GM23338 (cell line): ENCODE measurements around the gene CNOT6L. TPM values are rescaled to one million over a fixed set of nuclear protein-coding genes. Genes with fewer than 3 reads are reported as not detected.

ENCODE experiments used
- ATAC-seq: fragments of 200-7000 bp; cut with Tn5 transposase; 3 replicates; pipeline ENCODE4 v1.9.1; 2020
- DNase-seq: peaks from one replicate; pipeline ENCODE4 v3.0.0-alpha.2; 2015; ENCODE audit warnings: low spot score
- H2AFZ ChIP-seq: fragments of 200-600 bp; sonication (generic); 2 replicates; pipeline ENCODE4 v1.8.0; 2016; ENCODE audit warnings: antibody characterized with exemption, mild to moderate bottlenecking, moderate library complexity
- H3F3A ChIP-seq: fragments of 200-600 bp; sonication (generic); replicated peaks from 2 replicates; pipeline ENCODE4 v1.8.0; 2017; ENCODE audit warnings: antibody characterized with exemption, mixed run types, low read depth
- H3K27ac ChIP-seq: fragments of 200-600 bp; sonication (generic); 2 replicates; pipeline ENCODE4 v1.6.1; 2016; ENCODE audit warnings: low read depth
- H3K27me3 ChIP-seq: fragments of 200-600 bp; sonication (generic); 2 replicates; pipeline ENCODE4 v1.8.0; 2016; ENCODE audit warnings: mild to moderate bottlenecking, mixed run types, moderate library complexity; ENCODE audit not compliant: insufficient read depth
- H3K36me3 ChIP-seq: fragments of 200-600 bp; sonication (generic); 2 replicates; pipeline ENCODE4 v1.8.0; 2016; ENCODE audit warnings: mild to moderate bottlenecking; ENCODE audit not compliant: insufficient read depth
- H3K4me1 ChIP-seq: fragments of 200-600 bp; sonication (generic); 2 replicates; pipeline ENCODE4 v1.8.0; 2016; ENCODE audit warnings: mild to moderate bottlenecking, moderate library complexity; ENCODE audit not compliant: insufficient read depth
- H3K4me2 ChIP-seq: fragments of 200-600 bp; sonication (generic); 2 replicates; pipeline ENCODE4 v1.7.1; 2017; ENCODE audit warnings: mixed run types
- H3K4me3 ChIP-seq: fragments of 200-600 bp; sonication (generic); 2 replicates; pipeline ENCODE4 v1.6.1; 2016; ENCODE audit warnings: mixed run types
- H3K79me2 ChIP-seq: fragments of 200-600 bp; sonication (generic); replicated peaks from 2 replicates; pipeline ENCODE4 v1.8.0; 2017; ENCODE audit warnings: mild to moderate bottlenecking; ENCODE audit not compliant: insufficient read depth
- H3K9me2 ChIP-seq: fragments of 200-600 bp; sonication (generic); 2 replicates; pipeline ENCODE4 v1.8.0; 2017; ENCODE audit not compliant: insufficient read depth
- H4K20me1 ChIP-seq: fragments of 200-600 bp; sonication (generic); replicated peaks from 2 replicates; pipeline ENCODE4 v1.8.0; 2017; ENCODE audit warnings: mild to moderate bottlenecking; ENCODE audit not compliant: insufficient read depth
- H3K27ac Mint-ChIP-seq: 2 replicates; pipeline ENCODE4 v1.8.0; 2020; ENCODE audit warnings: inconsistent platforms, mild to moderate bottlenecking, moderate library complexity, mixed read lengths
- H3K27me3 Mint-ChIP-seq: 3 replicates; pipeline ENCODE4 v1.8.0; 2022; ENCODE audit warnings: low read depth, mild to moderate bottlenecking, moderate library complexity, mixed read lengths, inconsistent platforms; ENCODE audit not compliant: insufficient read depth, poor library complexity
- H3K36me3 Mint-ChIP-seq: 3 replicates; pipeline ENCODE4 v1.8.0; 2021; ENCODE audit warnings: low read depth, mild to moderate bottlenecking, inconsistent platforms, moderate library complexity, mixed read lengths
- H3K4me1 Mint-ChIP-seq: 3 replicates; pipeline ENCODE4 v1.8.0; 2020; ENCODE audit warnings: mild to moderate bottlenecking, inconsistent platforms, mixed read lengths
- H3K4me3 Mint-ChIP-seq: 3 replicates; pipeline ENCODE4 v1.8.0; 2021; ENCODE audit warnings: moderate library complexity, mild to moderate bottlenecking, inconsistent platforms, mixed read lengths
- H3K9me3 Mint-ChIP-seq: 3 replicates; pipeline ENCODE4 v1.8.0; 2020; ENCODE audit warnings: moderate library complexity, mild to moderate bottlenecking, inconsistent platforms, mixed read lengths
- CREB1 ChIP-seq: fragments of 250-450 bp; sonication (Bioruptor Pico); IDR thresholded peaks from 2 replicates; pipeline ENCODE4 v1.5.0; 2020; ENCODE audit warnings: low read depth, mild to moderate bottlenecking, moderate library complexity
- EZH2 ChIP-seq: fragments of 200-600 bp; sonication (generic); IDR thresholded peaks from one replicate; pipeline ENCODE4 v1.8.0; 2017; ENCODE audit warnings: antibody characterized with exemption, mild to moderate bottlenecking, low read depth; ENCODE audit not compliant: unreplicated experiment
- EZH2phosphoT487 ChIP-seq: fragments of 200-600 bp; sonication (generic); IDR thresholded peaks from one replicate; pipeline ENCODE4 v1.8.1; 2018; ENCODE audit warnings: antibody characterized with exemption; ENCODE audit not compliant: unreplicated experiment
- JUNB ChIP-seq: IDR thresholded peaks from one replicate; pipeline ENCODE4 v1.6.1; 2016; ENCODE audit warnings: antibody characterized with exemption; ENCODE audit not compliant: unreplicated experiment
- NANOG ChIP-seq: IDR thresholded peaks from 2 replicates; pipeline ENCODE4 v1.6.1; 2016; ENCODE audit warnings: antibody characterized with exemption, borderline replicate concordance
- POLR2AphosphoS5 ChIP-seq: IDR thresholded peaks from 2 replicates; pipeline ENCODE4 v1.6.1; 2016; ENCODE audit warnings: antibody characterized with exemption, low read depth
- ZNF114 ChIP-seq: fragments of 250-450 bp; sonication (Bioruptor Pico); IDR thresholded peaks from 2 replicates; pipeline ENCODE4 v1.5.0; 2020; ENCODE audit warnings: mild to moderate bottlenecking, moderate library complexity
- ZNF331 ChIP-seq: fragments of 250-450 bp; sonication (Bioruptor Pico); IDR thresholded peaks from 2 replicates; pipeline ENCODE4 v1.5.0; 2020; ENCODE audit warnings: low read depth, mild to moderate bottlenecking, moderate library complexity
- polyA plus RNA-seq: library from polyadenylated mRNA; unstranded; fragments of >200 nt; fragmentation: Nextera tagmentation; extraction: Ambion mirVana; gene quantifications from 2 replicates; pipeline ENCODE4 v1.2.1, GENCODE V29; 2016
- total RNA-seq: library from RNA; depleted of rRNA; stranded (reverse); fragments of >200 nt; shearing (Covaris generic); gene quantifications from 2 replicates; pipeline ENCODE4 v1.2.3, GENCODE V29; 2014
- TF ChIP-seq, protein P1 (sequence below), 2 experiments: fragments of 200-600 bp in 1 of 2; sonication (generic) in 1 of 2; conservative IDR thresholded peaks; 2 replicates each; pipeline versions ENCODE4 v1.5.1 to v1.6.1; 2016 to 2017; ENCODE audit warnings: antibody characterized with exemption in 2 of 2, low read depth in 2 of 2, mild to moderate bottlenecking in 2 of 2, moderate library complexity in 1 of 2
- TF ChIP-seq, protein P2 (sequence below): fragments of 250-450 bp; sonication (Bioruptor Pico); IDR thresholded peaks from 2 replicates; pipeline ENCODE4 v1.5.0; 2020; ENCODE audit warnings: mild to moderate bottlenecking, moderate library complexity
- TF ChIP-seq, protein P3 (sequence below): IDR thresholded peaks from 2 replicates; pipeline ENCODE4 v1.6.1; 2016; ENCODE audit warnings: antibody characterized with exemption

Gene CNOT6L
- total and polyA plus RNA-seq, 2 experiments from 2014 or later = 3.2 to 13.9 TPM

DNA sequence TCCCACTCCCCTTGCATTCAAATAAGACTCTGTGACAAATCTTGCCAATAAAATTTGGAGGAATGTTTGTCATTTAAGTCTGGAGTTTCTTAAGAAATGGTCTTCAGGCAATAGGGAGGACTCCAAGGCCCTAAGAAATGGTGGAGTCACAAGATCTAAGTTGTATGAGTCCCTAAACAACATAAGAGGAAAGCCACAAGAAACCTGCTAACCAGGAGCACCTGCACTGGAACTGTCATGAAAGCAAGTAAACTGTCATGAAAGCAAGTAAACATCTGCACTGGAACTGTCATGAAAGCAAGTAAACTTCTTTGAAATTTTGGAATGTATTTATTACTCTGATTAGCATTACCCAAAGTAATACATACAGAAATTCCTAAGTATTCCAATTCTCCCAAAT is 3.5 kb downstream of the CNOT6L start (continued):
- TF ChIP-seq, protein P1, sequence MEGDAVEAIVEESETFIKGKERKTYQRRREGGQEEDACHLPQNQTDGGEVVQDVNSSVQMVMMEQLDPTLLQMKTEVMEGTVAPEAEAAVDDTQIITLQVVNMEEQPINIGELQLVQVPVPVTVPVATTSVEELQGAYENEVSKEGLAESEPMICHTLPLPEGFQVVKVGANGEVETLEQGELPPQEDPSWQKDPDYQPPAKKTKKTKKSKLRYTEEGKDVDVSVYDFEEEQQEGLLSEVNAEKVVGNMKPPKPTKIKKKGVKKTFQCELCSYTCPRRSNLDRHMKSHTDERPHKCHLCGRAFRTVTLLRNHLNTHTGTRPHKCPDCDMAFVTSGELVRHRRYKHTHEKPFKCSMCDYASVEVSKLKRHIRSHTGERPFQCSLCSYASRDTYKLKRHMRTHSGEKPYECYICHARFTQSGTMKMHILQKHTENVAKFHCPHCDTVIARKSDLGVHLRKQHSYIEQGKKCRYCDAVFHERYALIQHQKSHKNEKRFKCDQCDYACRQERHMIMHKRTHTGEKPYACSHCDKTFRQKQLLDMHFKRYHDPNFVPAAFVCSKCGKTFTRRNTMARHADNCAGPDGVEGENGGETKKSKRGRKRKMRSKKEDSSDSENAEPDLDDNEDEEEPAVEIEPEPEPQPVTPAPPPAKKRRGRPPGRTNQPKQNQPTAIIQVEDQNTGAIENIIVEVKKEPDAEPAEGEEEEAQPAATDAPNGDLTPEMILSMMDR (conservative IDR thresholded peaks at IDR 0.05; ENCODE audit: low read depth in 2 of 2) = no peak
- no peak for TF ChIP-seq EZH2phosphoT487

DNA sequence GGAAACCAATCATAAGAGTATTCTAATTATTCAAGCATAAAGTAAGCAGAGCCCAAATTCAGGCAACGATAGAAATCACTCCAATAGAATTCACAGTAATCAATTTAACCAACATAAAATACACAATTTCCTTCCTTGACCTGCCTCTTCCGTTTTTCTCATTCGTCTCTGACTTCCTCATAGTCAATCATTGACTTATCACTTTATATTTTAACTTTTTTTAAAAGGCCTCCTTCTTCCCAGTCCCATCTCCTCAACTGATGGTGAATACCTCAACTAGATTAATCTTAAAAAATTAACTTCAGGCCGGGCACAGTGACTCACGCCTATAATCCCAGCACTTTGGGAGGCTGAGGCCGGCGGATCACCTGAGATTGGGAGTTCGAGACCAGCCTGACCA is 13.3 kb downstream of the CNOT6L start:
- Histone ChIP-seq H3K4me1 (peaks cover 18% of the 10 kb centered on the region), H4K20me1 (no peaks in the 10 kb centered on the region), H3K9me2 (no peaks in the 10 kb centered on the region), H3K27me3 (no peaks in the 10 kb centered on the region), H3K4me2 (no peak overlapping the region), H2AFZ (no peak overlapping the region), H3K79me2 (peaks cover 9% of the 10 kb centered on the region; the same call in 1 of the 2 replicates), H3K36me3 (no peaks in the 10 kb centered on the region), H3F3A (no peaks in the 10 kb centered on the region), H3K4me3 (no peak overlapping the region), H3K27ac (no peak overlapping the region)
- no peaks in the 10 kb centered on the region for H3K27me3 Mint-ChIP-seq
- ATAC-seq = no peak
- H3K27ac Mint-ChIP-seq = no peak overlapping the region
- no peak overlapping the region for H3K4me3 Mint-ChIP-seq
- H3K4me1 Mint-ChIP-seq = peaks cover 14% of the 10 kb centered on the region
- H3K9me3 Mint-ChIP-seq = no peaks in the 10 kb centered on the region
- no peak for DNase-seq
- no peaks in the 10 kb centered on the region for H3K36me3 Mint-ChIP-seq
- no peak for TF ChIP-seq ZNF331 (CRISPR knock-in tag)

DNA sequence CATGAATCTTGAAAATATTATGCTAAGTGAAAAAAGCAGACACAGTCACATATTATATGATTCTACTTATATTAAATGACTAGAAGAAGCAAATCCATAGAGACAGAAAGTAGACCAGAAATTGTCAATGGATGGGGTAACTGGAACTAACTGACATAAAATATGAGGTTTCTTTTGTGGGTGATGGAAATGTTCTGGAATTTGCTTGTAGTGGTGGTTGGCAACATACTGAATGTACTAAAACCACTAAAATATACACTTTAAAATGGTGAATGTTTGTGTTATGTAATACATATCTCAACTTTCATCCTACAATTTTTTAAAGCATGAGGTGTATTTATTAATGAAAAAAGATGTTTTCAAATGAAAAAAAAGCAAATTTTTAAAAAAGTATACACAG is 14.7 kb downstream of the CNOT6L start:
- no peaks in the 10 kb centered on the region for H3K27me3 ChIP-seq
- H3K4me3 ChIP-seq = no peak overlapping the region
- no peaks in the 10 kb centered on the region for H3K36me3 ChIP-seq
- no peaks in the 10 kb centered on the region for H4K20me1 ChIP-seq
- peaks cover 23% of the 10 kb centered on the region for H3K4me1 ChIP-seq
- H3K9me3 Mint-ChIP-seq = no peaks in the 10 kb centered on the region
- no peaks in the 10 kb centered on the region for H3K27me3 Mint-ChIP-seq
- no peak overlapping the region for H3K27ac Mint-ChIP-seq
- no peak for DNase-seq
- H3K4me2 ChIP-seq = no peak overlapping the region
- H3K9me2 ChIP-seq = no peaks in the 10 kb centered on the region
- no peak overlapping the region for H2AFZ ChIP-seq
- H3K4me3 Mint-ChIP-seq = no peak overlapping the region
- H3K79me2 ChIP-seq = peaks cover 19% of the 10 kb centered on the region
- H3K4me1 Mint-ChIP-seq = peaks cover 17% of the 10 kb centered on the region
- H3F3A ChIP-seq = no peaks in the 10 kb centered on the region
- no peak for ATAC-seq
- H3K36me3 Mint-ChIP-seq = no peaks in the 10 kb centered on the region
- no peak overlapping the region for H3K27ac ChIP-seq
- TF ChIP-seq EZH2phosphoT487 (no peak), POLR2AphosphoS5 (no peak), ZNF331 (CRISPR knock-in tag) (no peak), NANOG (no peak), CREB1 (no peak), JUNB (no peak), ZNF114 (no peak), EZH2 (no peak)
- TF ChIP-seq, protein P2, sequence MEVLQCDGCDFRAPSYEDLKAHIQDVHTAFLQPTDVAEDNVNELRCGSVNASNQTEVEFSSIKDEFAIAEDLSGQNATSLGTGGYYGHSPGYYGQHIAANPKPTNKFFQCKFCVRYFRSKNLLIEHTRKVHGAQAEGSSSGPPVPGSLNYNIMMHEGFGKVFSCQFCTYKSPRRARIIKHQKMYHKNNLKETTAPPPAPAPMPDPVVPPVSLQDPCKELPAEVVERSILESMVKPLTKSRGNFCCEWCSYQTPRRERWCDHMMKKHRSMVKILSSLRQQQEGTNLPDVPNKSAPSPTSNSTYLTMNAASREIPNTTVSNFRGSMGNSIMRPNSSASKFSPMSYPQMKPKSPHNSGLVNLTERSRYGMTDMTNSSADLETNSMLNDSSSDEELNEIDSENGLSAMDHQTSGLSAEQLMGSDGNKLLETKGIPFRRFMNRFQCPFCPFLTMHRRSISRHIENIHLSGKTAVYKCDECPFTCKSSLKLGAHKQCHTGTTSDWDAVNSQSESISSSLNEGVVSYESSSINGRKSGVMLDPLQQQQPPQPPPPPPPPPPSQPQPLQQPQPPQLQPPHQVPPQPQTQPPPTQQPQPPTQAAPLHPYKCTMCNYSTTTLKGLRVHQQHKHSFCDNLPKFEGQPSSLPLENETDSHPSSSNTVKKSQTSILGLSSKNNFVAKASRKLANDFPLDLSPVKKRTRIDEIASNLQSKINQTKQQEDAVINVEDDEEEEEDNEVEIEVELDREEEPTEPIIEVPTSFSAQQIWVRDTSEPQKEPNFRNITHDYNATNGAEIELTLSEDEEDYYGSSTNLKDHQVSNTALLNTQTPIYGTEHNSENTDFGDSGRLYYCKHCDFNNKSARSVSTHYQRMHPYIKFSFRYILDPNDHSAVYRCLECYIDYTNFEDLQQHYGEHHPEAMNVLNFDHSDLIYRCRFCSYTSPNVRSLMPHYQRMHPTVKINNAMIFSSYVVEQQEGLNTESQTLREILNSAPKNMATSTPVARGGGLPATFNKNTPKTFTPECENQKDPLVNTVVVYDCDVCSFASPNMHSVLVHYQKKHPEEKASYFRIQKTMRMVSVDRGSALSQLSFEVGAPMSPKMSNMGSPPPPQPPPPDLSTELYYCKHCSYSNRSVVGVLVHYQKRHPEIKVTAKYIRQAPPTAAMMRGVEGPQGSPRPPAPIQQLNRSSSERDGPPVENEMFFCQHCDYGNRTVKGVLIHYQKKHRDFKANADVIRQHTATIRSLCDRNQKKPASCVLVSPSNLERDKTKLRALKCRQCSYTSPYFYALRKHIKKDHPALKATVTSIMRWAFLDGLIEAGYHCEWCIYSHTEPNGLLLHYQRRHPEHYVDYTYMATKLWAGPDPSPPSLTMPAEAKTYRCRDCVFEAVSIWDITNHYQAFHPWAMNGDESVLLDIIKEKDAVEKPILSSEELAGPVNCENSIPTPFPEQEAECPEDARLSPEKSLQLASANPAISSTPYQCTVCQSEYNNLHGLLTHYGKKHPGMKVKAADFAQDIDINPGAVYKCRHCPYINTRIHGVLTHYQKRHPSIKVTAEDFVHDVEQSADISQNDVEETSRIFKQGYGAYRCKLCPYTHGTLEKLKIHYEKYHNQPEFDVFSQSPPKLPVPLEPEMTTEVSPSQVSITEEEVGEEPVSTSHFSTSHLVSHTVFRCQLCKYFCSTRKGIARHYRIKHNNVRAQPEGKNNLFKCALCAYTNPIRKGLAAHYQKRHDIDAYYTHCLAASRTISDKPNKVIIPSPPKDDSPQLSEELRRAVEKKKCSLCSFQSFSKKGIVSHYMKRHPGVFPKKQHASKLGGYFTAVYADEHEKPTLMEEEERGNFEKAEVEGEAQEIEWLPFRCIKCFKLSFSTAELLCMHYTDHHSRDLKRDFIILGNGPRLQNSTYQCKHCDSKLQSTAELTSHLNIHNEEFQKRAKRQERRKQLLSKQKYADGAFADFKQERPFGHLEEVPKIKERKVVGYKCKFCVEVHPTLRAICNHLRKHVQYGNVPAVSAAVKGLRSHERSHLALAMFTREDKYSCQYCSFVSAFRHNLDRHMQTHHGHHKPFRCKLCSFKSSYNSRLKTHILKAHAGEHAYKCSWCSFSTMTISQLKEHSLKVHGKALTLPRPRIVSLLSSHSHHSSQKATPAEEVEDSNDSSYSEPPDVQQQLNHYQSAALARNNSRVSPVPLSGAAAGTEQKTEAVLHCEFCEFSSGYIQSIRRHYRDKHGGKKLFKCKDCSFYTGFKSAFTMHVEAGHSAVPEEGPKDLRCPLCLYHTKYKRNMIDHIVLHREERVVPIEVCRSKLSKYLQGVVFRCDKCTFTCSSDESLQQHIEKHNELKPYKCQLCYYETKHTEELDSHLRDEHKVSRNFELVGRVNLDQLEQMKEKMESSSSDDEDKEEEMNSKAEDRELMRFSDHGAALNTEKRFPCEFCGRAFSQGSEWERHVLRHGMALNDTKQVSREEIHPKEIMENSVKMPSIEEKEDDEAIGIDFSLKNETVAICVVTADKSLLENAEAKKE (CRISPR knock-in tag) = no peak
- TF ChIP-seq, protein P3, sequence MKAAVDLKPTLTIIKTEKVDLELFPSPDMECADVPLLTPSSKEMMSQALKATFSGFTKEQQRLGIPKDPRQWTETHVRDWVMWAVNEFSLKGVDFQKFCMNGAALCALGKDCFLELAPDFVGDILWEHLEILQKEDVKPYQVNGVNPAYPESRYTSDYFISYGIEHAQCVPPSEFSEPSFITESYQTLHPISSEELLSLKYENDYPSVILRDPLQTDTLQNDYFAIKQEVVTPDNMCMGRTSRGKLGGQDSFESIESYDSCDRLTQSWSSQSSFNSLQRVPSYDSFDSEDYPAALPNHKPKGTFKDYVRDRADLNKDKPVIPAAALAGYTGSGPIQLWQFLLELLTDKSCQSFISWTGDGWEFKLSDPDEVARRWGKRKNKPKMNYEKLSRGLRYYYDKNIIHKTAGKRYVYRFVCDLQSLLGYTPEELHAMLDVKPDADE = no peak
